ENCODE data around the gene CPTP. TPM values are rescaled to one million over a fixed set of nuclear protein-coding genes. Genes with fewer than 3 reads are reported as not detected.

CPTP gene
- total and polyA plus RNA-seq, 10 of the 15 experiments (the other 5 are each of a cell fraction or from before 2014, with no cell fraction given): 0.06 to 24.3 (median 10.0) TPM

DNA sequence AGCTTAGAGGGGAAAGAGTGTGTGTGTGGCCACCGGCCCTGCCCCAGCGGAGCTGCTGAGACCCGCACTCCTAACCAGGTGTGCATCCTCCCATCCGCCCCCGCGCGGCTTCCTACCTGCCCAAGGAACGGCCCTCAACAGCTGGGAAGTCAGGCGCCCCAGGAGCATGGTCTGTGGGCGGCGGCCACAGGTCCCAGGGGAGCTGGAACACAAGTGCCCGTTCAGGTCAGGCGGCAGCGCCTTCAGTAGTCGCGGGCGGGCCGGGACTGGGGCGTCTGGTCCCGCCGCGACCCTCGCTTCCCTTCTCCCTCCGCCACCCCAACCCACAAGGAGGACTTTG is 50.0 kb downstream of the CPTP start:
- no peaks in the 10 kb centered on the region for H4K20me1 ChIP-seq (ENCODE audit: control insufficient read depth, insufficient read depth)
- RAD21 ChIA-PET (ENCODE audit: unreplicated experiment): interaction anchor here (1.2 to 1.4 kb wide), 4 partner anchors 25 to 131 kb away, joined by 3 to 5 read pairs (median 4); partner anchors contain the start of gene CCNL2
- in situ Hi-C loops (cut with MboI) (no loop called here), intact Hi-C loops (cut with micrococcal nuclease; ENCODE audit: unreplicated experiment) (loop anchor here (2.0 to 10.0 kb wide), 2 partner anchors 66 to 130 kb away; partner anchors contain the start of gene PUSL1)
- no peaks in the 10 kb centered on the region for H3K9me3 ChIP-seq (replicated peaks; ENCODE audit: control insufficient read depth, insufficient read depth, low read length)
- BruUV-seq (replicated peaks): no TSS peak
- CTCF ChIA-PET: interaction anchor here (1.1 to 1.8 kb wide), 5 partner anchors 26 to 131 kb away, joined by 3 to 4 read pairs (median 4); partner anchors contain the start of gene MRPL20
- 4% methylated on average over 24 of the region's 24 CpGs for WGBS (ENCODE audit: insufficient coverage, insufficient replicate concordance, low lambda C conversion rate, missing lambda C conversion rate)
- peak overlapping the region; percentile 86 for H3K27ac ChIP-seq (ENCODE audit: control insufficient read depth, insufficient read depth)
- SMC1A ChIA-PET (ENCODE audit: uncharacterized antibody, unreplicated experiment): interaction anchor here (1.0 to 1.5 kb wide), 4 partner anchors 31 to 66 kb away, joined by 3 to 5 read pairs (median 4); no protein-coding TSS in a partner anchor
- H3K36me3 ChIP-seq (ENCODE audit: control insufficient read depth in 2 of 2, insufficient read depth in 2 of 2, low read length in 1 of 2): peaks cover 0 to 3% of the 10 kb centered on the region in 2 experiments; a peak in 2 of 4 replicates
- H3K27me3 ChIP-seq (replicated peaks in 1 of 2; ENCODE audit: control insufficient read depth in 2 of 2, insufficient read depth in 2 of 2, low read length in 1 of 2): no peaks in the 10 kb centered on the region
- peaks cover 24% of the 10 kb centered on the region for H3K4me1 ChIP-seq (ENCODE audit: control insufficient read depth, insufficient read depth, low read length)
- peak overlapping the region; percentile 95 for H3K4me2 ChIP-seq (ENCODE audit: control insufficient read depth, insufficient read depth)
- FAIRE-seq: no peak
- H3K4me3 ChIP-seq: peak overlapping the region; percentile 94
- TF ChIP-seq EP300 (IDR thresholded peaks at IDR 0.05; ENCODE audit: borderline replicate concordance in 1 of 2, control insufficient read depth in 1 of 2, low read depth in 2 of 2, low read length in 2 of 2): no peak
- no peak for TF ChIP-seq JUND (IDR thresholded peaks at IDR 0.05; ENCODE audit: low read depth, low read length)
- 0 out of 3 replicates have a peak, but pooled peaks of 1 of the 2 experiments have one; percentile 25 for TF ChIP-seq EGR1 (IDR thresholded peaks at IDR 0.05; ENCODE audit: borderline replicate concordance in 1 of 2, low read depth in 2 of 2, low read length in 2 of 2)
- TF ChIP-seq MEF2B (IDR thresholded peaks at IDR 0.05; ENCODE audit: partially characterized antibody, poor library complexity, severe bottlenecking): peak; percentile 71
- no peak for TF ChIP-seq SREBF2 (IDR thresholded peaks at IDR 0.05; ENCODE audit: low read length)
- TF ChIP-seq POLR2AphosphoS5 (IDR thresholded peaks at IDR 0.05; ENCODE audit: low read length): 0 out of 2 replicates have a peak, but pooled peaks have one; percentile 4
- POLR2A ChIA-PET: interaction anchor here (1.2 to 2.5 kb wide), 3 partner anchors 25 to 130 kb away, joined by 3 to 17 read pairs (median 5); partner anchors contain the start of gene CCNL2
- H3K9ac ChIP-seq (ENCODE audit: control insufficient read depth, insufficient read depth, low read length): peak overlapping the region; percentile 95
- peak overlapping the region; percentile 67 for H2AFZ ChIP-seq (ENCODE audit: control insufficient read depth, low read depth, low read length)
- no peak for DNase-seq (ENCODE audit: low read depth, low spot score)
- H3K79me2 ChIP-seq (ENCODE audit: control insufficient read depth, insufficient read depth, low read length): peaks cover 30% of the 10 kb centered on the region
- ATAC-seq: peak; percentile 0; the same call in 1 of the 3 replicates

Data from GM12878 (cell line).